Transverse colon (tissue), 4 donors: ENCODE measurements around the gene RERE.

Experiments
- POLR2AphosphoS5 ChIP-seq, 3 donors: sonication (generic); formaldehyde crosslinking; IDR thresholded peaks; one replicate each; pipeline ENCODE4 v1.6.1; 2016; ENCODE audit warnings: antibody characterized with exemption in 3 of 3
- TF ChIP-seq, protein P1 (sequence below), 5 experiments: fragments of 200-600 bp in 3 of 5; fragments of 450-650 bp in 2 of 5; sonication (generic) in 3 of 5; IDR thresholded peaks; 1 replicate in 2 of 5; 2 replicates in 3 of 5; pipeline ENCODE4 v1.5.1; 2016 to 2017; ENCODE audit warnings: antibody characterized with exemption in 5 of 5, inconsistent platforms in 3 of 5, mild to moderate bottlenecking in 2 of 5, moderate library complexity in 1 of 5

DNA sequence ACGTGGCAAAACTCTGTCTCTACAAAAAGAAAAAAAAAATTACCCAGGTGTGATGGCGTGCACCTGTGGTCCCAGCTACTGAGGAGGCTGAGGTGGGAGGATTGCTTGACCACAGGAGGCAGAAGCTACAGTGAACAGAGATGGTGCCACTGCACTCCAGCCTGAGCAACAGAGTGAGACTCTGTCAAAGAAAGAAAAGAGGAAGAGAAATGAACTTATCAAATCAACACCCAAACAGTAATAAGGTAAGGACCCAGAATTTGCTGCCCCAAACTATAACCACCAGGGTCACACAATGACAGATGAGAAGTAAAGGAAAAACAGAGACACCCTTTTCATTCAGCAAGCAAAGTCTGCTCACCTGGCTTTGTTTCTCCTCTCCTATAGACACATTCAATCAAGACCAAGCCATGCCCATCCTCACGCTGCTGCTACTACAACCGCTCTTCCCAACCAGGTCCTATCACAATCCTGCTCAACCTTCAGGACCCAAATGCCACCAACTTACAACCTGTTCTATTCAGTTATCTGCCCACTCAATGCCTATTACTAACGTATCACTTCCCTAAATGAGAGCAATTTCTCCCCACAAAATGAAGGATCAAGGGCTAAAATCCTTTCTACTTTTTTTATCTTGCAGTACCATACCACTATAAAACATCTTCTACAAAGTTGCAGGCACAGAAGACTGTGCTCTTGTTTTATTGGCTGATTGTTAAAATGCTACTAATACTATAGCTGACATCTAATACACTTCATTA, 183.5 kb downstream of the RERE start:
- TF ChIP-seq, protein P1, sequence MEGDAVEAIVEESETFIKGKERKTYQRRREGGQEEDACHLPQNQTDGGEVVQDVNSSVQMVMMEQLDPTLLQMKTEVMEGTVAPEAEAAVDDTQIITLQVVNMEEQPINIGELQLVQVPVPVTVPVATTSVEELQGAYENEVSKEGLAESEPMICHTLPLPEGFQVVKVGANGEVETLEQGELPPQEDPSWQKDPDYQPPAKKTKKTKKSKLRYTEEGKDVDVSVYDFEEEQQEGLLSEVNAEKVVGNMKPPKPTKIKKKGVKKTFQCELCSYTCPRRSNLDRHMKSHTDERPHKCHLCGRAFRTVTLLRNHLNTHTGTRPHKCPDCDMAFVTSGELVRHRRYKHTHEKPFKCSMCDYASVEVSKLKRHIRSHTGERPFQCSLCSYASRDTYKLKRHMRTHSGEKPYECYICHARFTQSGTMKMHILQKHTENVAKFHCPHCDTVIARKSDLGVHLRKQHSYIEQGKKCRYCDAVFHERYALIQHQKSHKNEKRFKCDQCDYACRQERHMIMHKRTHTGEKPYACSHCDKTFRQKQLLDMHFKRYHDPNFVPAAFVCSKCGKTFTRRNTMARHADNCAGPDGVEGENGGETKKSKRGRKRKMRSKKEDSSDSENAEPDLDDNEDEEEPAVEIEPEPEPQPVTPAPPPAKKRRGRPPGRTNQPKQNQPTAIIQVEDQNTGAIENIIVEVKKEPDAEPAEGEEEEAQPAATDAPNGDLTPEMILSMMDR (IDR thresholded peaks at IDR 0.05): no peak
- no peak for TF ChIP-seq POLR2AphosphoS5 (IDR thresholded peaks at IDR 0.05)
